Activated naive CD4-positive, alpha-beta T cell treated with anti-CD3 and anti-CD28 coated beads for 36 hours (primary cell): Measurements from ENCODE around the gene TMEM150C. TPM values are rescaled to one million over a fixed set of nuclear protein-coding genes. Genes with fewer than 3 reads are reported as not detected.

Experiments used
- CTCF ChIA-PET: fragments of 350-600 bp; sonication (Branson Sonifier 250); formaldehyde crosslinking; loops from one replicate; lab custom pipeline; 2021; ENCODE audit warnings: antibody characterized with exemption; lab: Charles Lee
- DNase-seq: peaks from one replicate; pipeline ENCODE4 v3.0.0-alpha.2; 2020
- H3K27ac Mint-ChIP-seq: one replicate; pipeline ENCODE4 v1.8.0; 2021; ENCODE audit warnings: mild to moderate bottlenecking, mixed read lengths
- H3K27me3 Mint-ChIP-seq: one replicate; pipeline ENCODE4 v1.8.0; 2021; ENCODE audit warnings: low read depth, mixed read lengths
- H3K36me3 Mint-ChIP-seq: one replicate; pipeline ENCODE4 v1.8.0; 2021; ENCODE audit warnings: low read depth, mixed read lengths
- H3K4me1 Mint-ChIP-seq: one replicate; pipeline ENCODE4 v1.8.0; 2021; ENCODE audit warnings: low read depth, mixed read lengths
- H3K4me3 Mint-ChIP-seq: one replicate; pipeline ENCODE4 v1.8.0; 2021; ENCODE audit warnings: mild to moderate bottlenecking, moderate library complexity, mixed read lengths
- H3K9me3 Mint-ChIP-seq: one replicate; pipeline ENCODE4 v1.8.0; 2021; ENCODE audit warnings: mixed read lengths
- intact Hi-C: fragments of 100-400 bp; cut with micrococcal nuclease; formaldehyde crosslinking; loops from one replicate; pipeline ENCODE4 v1.15.1; 2023
- total RNA-seq, 2 experiments: library from RNA; stranded (reverse); gene quantifications; one replicate each; pipeline ENCODE4 v1.2.3, GENCODE V29; 2021

Gene TMEM150C
- total RNA-seq, 2 experiments from 2014 or later: not detected

DNA sequence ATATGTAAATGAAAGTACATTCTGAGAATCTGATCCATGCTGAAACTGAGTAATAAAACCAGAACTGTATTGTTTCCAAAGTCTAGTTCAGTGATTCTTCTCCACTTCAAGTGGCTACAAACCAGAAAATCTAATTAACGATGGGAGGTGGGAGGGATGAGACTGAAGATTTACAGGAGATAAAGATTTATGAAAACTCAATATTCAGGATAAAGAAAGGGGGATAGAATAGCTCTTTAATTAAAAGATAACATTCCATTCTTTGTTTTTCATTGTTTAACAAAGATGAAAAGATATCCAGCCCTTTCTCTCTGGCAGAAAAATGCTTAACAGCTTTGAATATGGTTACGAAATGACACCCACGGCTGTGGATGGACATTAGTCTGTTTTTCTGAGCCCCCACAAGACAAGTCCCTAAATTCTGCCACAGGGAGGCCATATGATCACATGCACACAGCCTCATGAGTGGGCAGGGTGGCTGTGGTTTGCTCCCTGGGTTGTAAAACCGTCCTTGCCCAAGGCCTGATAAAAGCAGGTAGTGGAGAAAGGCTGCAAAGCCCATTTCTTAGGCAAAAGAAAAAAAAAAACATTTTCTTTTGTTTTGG, 36.4 kb downstream of the TMEM150C start:
- Mint-ChIP-seq H3K4me1 (no peaks in the 10 kb centered on the region), H3K4me3 (no peak overlapping the region), H3K9me3 (no peaks in the 10 kb centered on the region), H3K36me3 (no peaks in the 10 kb centered on the region), H3K27ac (no peak overlapping the region), H3K27me3 (peaks cover 4% of the 10 kb centered on the region)
- CTCF ChIA-PET: no interaction called here
- intact Hi-C loops: no loop called here
- DNase-seq: no peak

GRCh38 chr4:82524570-82525152, 37.1 kb downstream of the TMEM150C start:
- Mint-ChIP-seq H3K36me3 (no peaks in the 10 kb centered on the region), H3K4me3 (no peak overlapping the region), H3K27me3 (peaks cover 4% of the 10 kb centered on the region), H3K4me1 (no peaks in the 10 kb centered on the region), H3K9me3 (no peaks in the 10 kb centered on the region), H3K27ac (no peak overlapping the region)
- intact Hi-C loops: no loop called here
- CTCF ChIA-PET: no interaction called here
- no peak for DNase-seq

DNA sequence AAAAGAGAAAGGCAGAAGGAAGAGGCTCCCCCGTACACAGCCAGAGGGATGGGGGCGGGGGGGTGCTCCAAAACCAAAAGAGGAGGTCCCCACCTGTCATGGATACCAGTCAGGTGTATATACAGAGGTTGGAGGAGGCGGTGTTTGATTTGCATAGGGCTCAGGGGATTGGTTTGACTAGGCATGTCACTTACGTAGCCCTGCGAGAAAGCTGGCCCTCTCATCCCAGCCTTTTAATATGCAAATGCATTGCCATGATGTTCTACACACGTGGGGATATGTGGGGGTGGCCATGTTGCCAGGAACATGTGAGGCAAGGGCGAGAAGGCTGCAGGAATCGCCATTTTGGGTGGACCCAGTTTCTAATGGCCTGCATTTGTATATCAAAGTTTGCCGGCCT, 38.6 kb downstream of the TMEM150C start:
- Mint-ChIP-seq H3K4me3 (no peak overlapping the region), H3K36me3 (no peaks in the 10 kb centered on the region)

GRCh38 chr4:82522472-82522871, 39.3 kb downstream of the TMEM150C start:
- Mint-ChIP-seq H3K9me3 (no peaks in the 10 kb centered on the region), H3K27me3 (peaks cover 4% of the 10 kb centered on the region)

More for the DNA sequence above, 38.6 kb downstream of the TMEM150C start:
- CTCF ChIA-PET: no interaction called here
- H3K27me3 Mint-ChIP-seq: peaks cover 4% of the 10 kb centered on the region
- no peaks in the 10 kb centered on the region for H3K4me1 Mint-ChIP-seq
- no peak overlapping the region for H3K27ac Mint-ChIP-seq
- intact Hi-C loops: no loop called here
- H3K9me3 Mint-ChIP-seq: no peaks in the 10 kb centered on the region
- DNase-seq: no peak

GRCh38 chr4:82521283-82521682, 40.5 kb downstream of the TMEM150C start:
- no peaks in the 10 kb centered on the region for H3K4me1 Mint-ChIP-seq
- DNase-seq: no peak
- intact Hi-C loops: no loop called here
- H3K27me3 Mint-ChIP-seq: peaks cover 4% of the 10 kb centered on the region
- no peak overlapping the region for H3K4me3 Mint-ChIP-seq
- no peak overlapping the region for H3K27ac Mint-ChIP-seq
- no peaks in the 10 kb centered on the region for H3K9me3 Mint-ChIP-seq
- no peaks in the 10 kb centered on the region for H3K36me3 Mint-ChIP-seq
- CTCF ChIA-PET: no interaction called here

More at GRCh38 chr4:82522472-82522871, 39.3 kb downstream of the TMEM150C start:
- H3K36me3 Mint-ChIP-seq: no peaks in the 10 kb centered on the region
- intact Hi-C loops: no loop called here
- H3K4me1 Mint-ChIP-seq: no peaks in the 10 kb centered on the region
- no peak overlapping the region for H3K4me3 Mint-ChIP-seq
- CTCF ChIA-PET: interaction anchor here (0.7 kb wide), 1 partner anchor 292 kb away, joined by 3 read pairs; no protein-coding TSS in a partner anchor
- H3K27ac Mint-ChIP-seq: no peak overlapping the region
- DNase-seq: no peak

GRCh38 chr4:82519776-82520175, 42.0 kb downstream of the TMEM150C start:
- no peak for DNase-seq
- Mint-ChIP-seq H3K27me3 (peaks cover 5% of the 10 kb centered on the region), H3K36me3 (no peaks in the 10 kb centered on the region), H3K27ac (no peak overlapping the region), H3K4me1 (no peaks in the 10 kb centered on the region), H3K4me3 (no peak overlapping the region), H3K9me3 (no peaks in the 10 kb centered on the region)
- CTCF ChIA-PET: no interaction called here
- intact Hi-C loops: no loop called here

GRCh38 chr4:82519072-82519471, 42.7 kb downstream of the TMEM150C start:
- intact Hi-C loops: no loop called here
- CTCF ChIA-PET: interaction anchor here (1.6 kb wide), 1 partner anchor 220 kb away, joined by 5 read pairs; no protein-coding TSS in a partner anchor
- no peak for DNase-seq
- no peaks in the 10 kb centered on the region for H3K36me3 Mint-ChIP-seq
- H3K4me3 Mint-ChIP-seq: no peak overlapping the region
- no peaks in the 10 kb centered on the region for H3K9me3 Mint-ChIP-seq
- H3K27me3 Mint-ChIP-seq: peaks cover 9% of the 10 kb centered on the region
- no peaks in the 10 kb centered on the region for H3K4me1 Mint-ChIP-seq
- no peak overlapping the region for H3K27ac Mint-ChIP-seq

- no peaks in the 10 kb centered on the region for H3K9me3 Mint-ChIP-seq
- H3K4me3 Mint-ChIP-seq: no peak overlapping the region
- CTCF ChIA-PET: no interaction called here
- no peak overlapping the region for H3K27ac Mint-ChIP-seq
- H3K36me3 Mint-ChIP-seq: no peaks in the 10 kb centered on the region
- H3K4me1 Mint-ChIP-seq: no peaks in the 10 kb centered on the region
- DNase-seq: no peak
- intact Hi-C loops: no loop called here
- peaks cover 16% of the 10 kb centered on the region for H3K27me3 Mint-ChIP-seq
Observed at GRCh38 chr4:82517043-82517442, 44.7 kb downstream of the TMEM150C start.

GRCh38 chr4:82515705-82516104, 46.1 kb downstream of the TMEM150C start:
- H3K36me3 Mint-ChIP-seq: no peaks in the 10 kb centered on the region

DNA sequence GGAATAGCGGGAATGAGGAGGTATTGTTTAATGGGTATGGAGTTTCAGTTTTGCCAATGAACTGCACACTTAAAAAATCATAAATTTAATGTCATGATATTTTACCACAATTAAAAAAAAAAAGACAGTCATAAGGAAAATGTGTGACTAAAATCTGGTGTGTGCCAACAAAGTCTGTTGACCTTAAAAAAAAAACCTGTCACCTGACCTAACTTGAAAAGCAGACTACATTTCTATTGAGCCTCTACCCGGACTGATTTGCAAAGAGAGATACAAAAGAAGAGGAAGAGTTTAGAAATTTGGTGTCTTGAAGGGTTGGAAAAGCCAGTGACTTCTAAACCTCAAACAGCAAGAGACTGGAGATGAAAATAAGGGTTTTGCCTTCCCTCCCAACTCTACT, 48.4 kb downstream of the TMEM150C start:
- DNase-seq: no peak
- peaks cover 15% of the 10 kb centered on the region for H3K27me3 Mint-ChIP-seq
- CTCF ChIA-PET: no interaction called here

More at GRCh38 chr4:82515705-82516104, 46.1 kb downstream of the TMEM150C start:
- no peak for DNase-seq
- Mint-ChIP-seq H3K27me3 (peaks cover 15% of the 10 kb centered on the region), H3K4me3 (no peak overlapping the region), H3K4me1 (no peaks in the 10 kb centered on the region), H3K27ac (no peak overlapping the region), H3K9me3 (no peaks in the 10 kb centered on the region)
- CTCF ChIA-PET: interaction anchor here (0.8 kb wide), 1 partner anchor 206 kb away, joined by 3 read pairs; no protein-coding TSS in a partner anchor
- intact Hi-C loops: no loop called here

GRCh38 chr4:82510216-82510615, 51.6 kb downstream of the TMEM150C start:
- Mint-ChIP-seq H3K27me3 (peaks cover 16% of the 10 kb centered on the region), H3K4me3 (no peak overlapping the region), H3K27ac (no peak overlapping the region), H3K36me3 (no peaks in the 10 kb centered on the region), H3K9me3 (no peaks in the 10 kb centered on the region), H3K4me1 (no peaks in the 10 kb centered on the region)
- CTCF ChIA-PET: no interaction called here
- no peak for DNase-seq
- intact Hi-C loops: no loop called here

More for the DNA sequence above, 48.4 kb downstream of the TMEM150C start:
- H3K9me3 Mint-ChIP-seq: no peaks in the 10 kb centered on the region
- intact Hi-C loops: no loop called here
- H3K36me3 Mint-ChIP-seq: no peaks in the 10 kb centered on the region
- no peak overlapping the region for H3K27ac Mint-ChIP-seq
- no peaks in the 10 kb centered on the region for H3K4me1 Mint-ChIP-seq
- no peak overlapping the region for H3K4me3 Mint-ChIP-seq

DNA sequence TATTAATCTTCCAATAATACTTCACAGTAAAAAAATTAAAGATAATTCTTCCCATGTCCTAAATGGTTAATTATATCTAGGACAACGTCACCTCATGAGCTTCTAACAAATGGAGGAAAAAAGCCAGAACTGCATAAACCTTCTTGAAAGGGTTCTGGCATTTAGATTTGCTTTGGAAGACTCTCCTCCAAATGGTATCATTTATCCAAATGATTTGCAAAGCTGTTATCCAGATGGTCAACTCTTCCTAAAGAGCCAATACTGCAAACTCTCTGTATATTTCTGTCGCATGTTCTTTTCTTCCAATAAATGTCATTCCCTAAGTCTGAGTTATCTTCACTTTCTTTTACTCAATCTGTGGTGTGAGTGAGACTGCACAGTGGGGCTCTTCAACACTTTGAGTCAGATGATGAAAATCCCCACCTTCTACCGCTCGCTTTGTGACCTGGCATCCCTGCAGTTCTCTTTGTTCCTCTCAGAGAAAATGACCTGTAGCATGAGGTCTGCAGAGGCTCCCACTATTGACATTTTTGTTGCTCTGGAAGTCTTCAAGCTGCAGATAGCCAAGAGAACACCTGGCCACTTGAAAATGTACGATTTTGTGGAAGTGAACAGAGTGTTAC, 52.9 kb downstream of the TMEM150C start:
- no peak overlapping the region for H3K27ac Mint-ChIP-seq
- no peaks in the 10 kb centered on the region for H3K9me3 Mint-ChIP-seq
- no peak for DNase-seq
- intact Hi-C loops: no loop called here
- H3K27me3 Mint-ChIP-seq: peaks cover 12% of the 10 kb centered on the region
- H3K4me3 Mint-ChIP-seq: no peak overlapping the region
- CTCF ChIA-PET: interaction anchor here (0.7 kb wide), 1 partner anchor 212 kb away, joined by 3 read pairs; no protein-coding TSS in a partner anchor
- no peaks in the 10 kb centered on the region for H3K36me3 Mint-ChIP-seq
- H3K4me1 Mint-ChIP-seq: no peaks in the 10 kb centered on the region
